SH-SY5Y (cell line): ENCODE results near the gene ART4.

ENCODE experiments used
- GATA2 ChIP-seq: IDR thresholded peaks from 2 replicates; pipeline ENCODE4 v1.6.1; 2011; ENCODE audit warnings: mild to moderate bottlenecking, low read depth, low read length
- GATA3 ChIP-seq: IDR thresholded peaks from 2 replicates; pipeline ENCODE4 v1.6.1; 2011; ENCODE audit warnings: low read depth, mild to moderate bottlenecking, low read length, moderate library complexity

- TF ChIP-seq GATA2: no peak
- no peak for TF ChIP-seq GATA3
Measured at GRCh38 chr12:14871886-14872285, 28.6 kb upstream of the ART4 start.
